Measurements from ENCODE around the gene IKZF5.
A peak's percentile ranks its signal among the peaks of the same experiment; 100 is the strongest.

Gene IKZF5

GRCh38 chr10:122974543-122975064 is 34.0 kb downstream of the IKZF5 start:
- H3K27ac ChIP-seq (ENCODE audit: low read depth, low read length) = no peak overlapping the region
- H3K4me1 ChIP-seq (ENCODE audit: insufficient read depth, low read length) = no peaks in the 10 kb centered on the region
- no peaks in the 10 kb centered on the region for H3K27me3 ChIP-seq (ENCODE audit: insufficient read depth, low read length)
- no peaks in the 10 kb centered on the region for H3K9me3 ChIP-seq (ENCODE audit: insufficient read depth, low read depth, low read length)
- H3K36me3 ChIP-seq (ENCODE audit: insufficient read depth, low read length) = no peaks in the 10 kb centered on the region
- WGBS = 67% methylated on average over 3 of the region's 3 CpGs
- H3K4me3 ChIP-seq (ENCODE audit: low read length) = no peak overlapping the region
- no peak overlapping the region for H3K9ac ChIP-seq (ENCODE audit: low read depth, low read length)

GRCh38 chr10:122974023-122974422 is 34.6 kb downstream of the IKZF5 start:
- Histone ChIP-seq H3K27ac (ENCODE audit: low read depth, low read length) (no peak overlapping the region), H3K4me3 (ENCODE audit: low read length) (no peak overlapping the region), H3K9me3 (ENCODE audit: insufficient read depth, low read depth, low read length) (no peaks in the 10 kb centered on the region; the same call in 1 of the 2 replicates), H3K27me3 (ENCODE audit: insufficient read depth, low read length) (no peaks in the 10 kb centered on the region), H3K9ac (ENCODE audit: low read depth, low read length) (no peak overlapping the region), H3K4me1 (ENCODE audit: insufficient read depth, low read length) (no peaks in the 10 kb centered on the region), H3K36me3 (ENCODE audit: insufficient read depth, low read length) (no peaks in the 10 kb centered on the region)
- WGBS = 94% methylated on average over 5 of the region's 5 CpGs

- H3K9ac ChIP-seq (ENCODE audit: low read depth, low read length) = no peak overlapping the region
- no peaks in the 10 kb centered on the region for H3K4me1 ChIP-seq (ENCODE audit: insufficient read depth, low read length)
- H3K9me3 ChIP-seq (ENCODE audit: insufficient read depth, low read depth, low read length) = peaks cover 33% of the 10 kb centered on the region
- no peak overlapping the region for H3K4me3 ChIP-seq (ENCODE audit: low read length)
- H3K27ac ChIP-seq (ENCODE audit: low read depth, low read length) = no peak overlapping the region
- 94% methylated on average over 3 of the region's 3 CpGs for WGBS
- no peaks in the 10 kb centered on the region for H3K36me3 ChIP-seq (ENCODE audit: insufficient read depth, low read length)
- H3K27me3 ChIP-seq (ENCODE audit: insufficient read depth, low read length) = no peaks in the 10 kb centered on the region
These were observed 39.9 kb downstream of the IKZF5 start for GRCh38 chr10:122968698-122969097.

GRCh38 chr10:122966879-122967278 is 41.7 kb downstream of the IKZF5 start:
- Histone ChIP-seq H3K36me3 (ENCODE audit: insufficient read depth, low read length) (no peaks in the 10 kb centered on the region), H3K4me1 (ENCODE audit: insufficient read depth, low read length) (no peaks in the 10 kb centered on the region), H3K27me3 (ENCODE audit: insufficient read depth, low read length) (no peaks in the 10 kb centered on the region), H3K4me3 (ENCODE audit: low read length) (no peak overlapping the region), H3K27ac (ENCODE audit: low read depth, low read length) (no peak overlapping the region), H3K9me3 (ENCODE audit: insufficient read depth, low read depth, low read length) (peaks cover 33% of the 10 kb centered on the region), H3K9ac (ENCODE audit: low read depth, low read length) (no peak overlapping the region)

- H3K36me3 ChIP-seq (ENCODE audit: insufficient read depth, low read length) = no peaks in the 10 kb centered on the region
- H3K27ac ChIP-seq (ENCODE audit: low read depth, low read length) = no peak overlapping the region
- H3K27me3 ChIP-seq (ENCODE audit: insufficient read depth, low read length) = no peaks in the 10 kb centered on the region; the same call in 1 of the 2 replicates
- no peak overlapping the region for H3K4me3 ChIP-seq (ENCODE audit: low read length)
- peaks cover 21% of the 10 kb centered on the region for H3K9me3 ChIP-seq (ENCODE audit: insufficient read depth, low read depth, low read length)
- no peak overlapping the region for H3K9ac ChIP-seq (ENCODE audit: low read depth, low read length)
- H3K4me1 ChIP-seq (ENCODE audit: insufficient read depth, low read length) = no peaks in the 10 kb centered on the region
- 72% methylated on average over 3 of the region's 3 CpGs for WGBS
These were observed 46.2 kb downstream of the IKZF5 start for GRCh38 chr10:122962405-122962804.

GRCh38 chr10:122957474-122957873 is 51.1 kb downstream of the IKZF5 start:
- Histone ChIP-seq H3K9ac (ENCODE audit: low read depth, low read length) (no peak overlapping the region), H3K27me3 (ENCODE audit: insufficient read depth, low read length) (peaks cover 29% of the 10 kb centered on the region), H3K36me3 (ENCODE audit: insufficient read depth, low read length) (no peaks in the 10 kb centered on the region), H3K4me3 (ENCODE audit: low read length) (no peak overlapping the region), H3K4me1 (ENCODE audit: insufficient read depth, low read length) (no peaks in the 10 kb centered on the region), H3K27ac (ENCODE audit: low read depth, low read length) (no peak overlapping the region), H3K9me3 (ENCODE audit: insufficient read depth, low read depth, low read length) (peaks cover 11% of the 10 kb centered on the region)
- 92% methylated on average over 5 of the region's 5 CpGs for WGBS

- Histone ChIP-seq H3K36me3 (ENCODE audit: insufficient read depth, low read length) (peaks cover 4% of the 10 kb centered on the region; the same call in 1 of the 2 replicates), H3K4me1 (ENCODE audit: insufficient read depth, low read length) (no peaks in the 10 kb centered on the region), H3K9ac (ENCODE audit: low read depth, low read length) (no peak overlapping the region), H3K9me3 (ENCODE audit: insufficient read depth, low read depth, low read length) (peaks cover 11% of the 10 kb centered on the region), H3K27me3 (ENCODE audit: insufficient read depth, low read length) (peaks cover 29% of the 10 kb centered on the region), H3K4me3 (ENCODE audit: low read length) (no peak overlapping the region), H3K27ac (ENCODE audit: low read depth, low read length) (no peak overlapping the region)
- 100% methylated on average over 1 of the region's 1 CpG for WGBS
These were observed 52.7 kb downstream of the IKZF5 start for GRCh38 chr10:122955892-122956291.

GRCh38 chr10:122954731-122955050 is 53.9 kb downstream of the IKZF5 start:
- WGBS = 92% methylated on average over 12 of the region's 13 CpGs
- peaks cover 7% of the 10 kb centered on the region; the same call in 1 of the 2 replicates for H3K36me3 ChIP-seq (ENCODE audit: insufficient read depth, low read length)
- no peak overlapping the region for H3K27ac ChIP-seq (ENCODE audit: low read depth, low read length)
- no peak overlapping the region for H3K9ac ChIP-seq (ENCODE audit: low read depth, low read length)
- H3K4me1 ChIP-seq (ENCODE audit: insufficient read depth, low read length) = no peaks in the 10 kb centered on the region
- H3K4me3 ChIP-seq (ENCODE audit: low read length) = 0 out of 2 replicates have a peak overlapping the region, but pooled peaks have one; percentile 25
- H3K27me3 ChIP-seq (ENCODE audit: insufficient read depth, low read length) = peaks cover 29% of the 10 kb centered on the region
- peaks cover 11% of the 10 kb centered on the region for H3K9me3 ChIP-seq (ENCODE audit: insufficient read depth, low read depth, low read length)

- Histone ChIP-seq H3K4me1 (ENCODE audit: insufficient read depth, low read length) (no peaks in the 10 kb centered on the region), H3K27me3 (ENCODE audit: insufficient read depth, low read length) (peaks cover 29% of the 10 kb centered on the region), H3K4me3 (ENCODE audit: low read length) (peak within 1 kb of the TSS; percentile 75), H3K9me3 (ENCODE audit: insufficient read depth, low read depth, low read length) (peaks cover 11% of the 10 kb centered on the region), H3K36me3 (ENCODE audit: insufficient read depth, low read length) (peaks cover 12% of the 10 kb centered on the region), H3K9ac (ENCODE audit: low read depth, low read length) (peak within 1 kb of the TSS; percentile 72), H3K27ac (ENCODE audit: low read depth, low read length) (peak within 1 kb of the TSS; percentile 69; the same call in 1 of the 2 replicates)
- WGBS = 9% methylated on average over 77 of the region's 77 CpGs
These were observed 54.5 kb downstream of the IKZF5 start, which contains the start of gene C10orf88 for GRCh38 chr10:122953902-122954730. Gene C10orf88 (minus strand): TSS chr10:122954227. CDS start chr10:122954178, 49 bp downstream.

- 97% methylated on average over 3 of the region's 3 CpGs for WGBS
- H3K36me3 ChIP-seq (ENCODE audit: insufficient read depth, low read length) = peaks cover 47% of the 10 kb centered on the region
These were observed 59.3 kb downstream of the IKZF5 start for GRCh38 chr10:122949296-122949695.

More at GRCh38 chr10:122949296-122949695, 59.3 kb downstream of the IKZF5 start:
- Histone ChIP-seq H3K9ac (ENCODE audit: low read depth, low read length) (no peak overlapping the region), H3K9me3 (ENCODE audit: insufficient read depth, low read depth, low read length) (no peaks in the 10 kb centered on the region), H3K27me3 (ENCODE audit: insufficient read depth, low read length) (no peaks in the 10 kb centered on the region), H3K4me1 (ENCODE audit: insufficient read depth, low read length) (no peaks in the 10 kb centered on the region), H3K27ac (ENCODE audit: low read depth, low read length) (no peak overlapping the region), H3K4me3 (ENCODE audit: low read length) (no peak overlapping the region)
